C4-2B (cell line): ENCODE measurements around the gene PDXP.

Experiments used
- ZFX ChIP-seq: fragments of 450-650 bp; IDR thresholded peaks from 2 replicates; pipeline ENCODE4 v1.6.1; 2017
- TF ChIP-seq, protein P1 (sequence below): fragments of 450-650 bp; conservative IDR thresholded peaks from 2 replicates; pipeline ENCODE4 v1.5.1; 2017; ENCODE audit warnings: mild to moderate bottlenecking

DNA sequence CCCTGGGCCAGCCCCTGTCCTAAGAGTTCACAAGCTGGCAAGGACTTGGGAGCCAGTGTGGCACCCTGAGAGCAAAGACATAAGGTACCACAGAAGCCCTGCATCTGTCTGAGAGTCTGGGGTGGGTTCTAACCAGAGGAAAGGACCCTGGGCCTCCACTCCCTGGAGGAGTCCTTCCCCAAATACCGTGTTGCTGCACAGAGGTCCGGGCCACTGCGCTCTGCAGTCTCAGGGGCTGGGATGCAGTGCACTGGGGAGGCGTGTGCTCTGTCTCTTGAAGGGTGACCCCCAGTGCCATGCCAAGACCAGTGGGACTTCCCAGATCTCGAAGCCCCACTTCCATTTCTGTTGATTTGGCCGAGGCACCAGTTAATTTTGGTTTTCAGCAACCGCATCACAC lies 23.4 kb upstream of the PDXP start:
- TF ChIP-seq, protein P1, sequence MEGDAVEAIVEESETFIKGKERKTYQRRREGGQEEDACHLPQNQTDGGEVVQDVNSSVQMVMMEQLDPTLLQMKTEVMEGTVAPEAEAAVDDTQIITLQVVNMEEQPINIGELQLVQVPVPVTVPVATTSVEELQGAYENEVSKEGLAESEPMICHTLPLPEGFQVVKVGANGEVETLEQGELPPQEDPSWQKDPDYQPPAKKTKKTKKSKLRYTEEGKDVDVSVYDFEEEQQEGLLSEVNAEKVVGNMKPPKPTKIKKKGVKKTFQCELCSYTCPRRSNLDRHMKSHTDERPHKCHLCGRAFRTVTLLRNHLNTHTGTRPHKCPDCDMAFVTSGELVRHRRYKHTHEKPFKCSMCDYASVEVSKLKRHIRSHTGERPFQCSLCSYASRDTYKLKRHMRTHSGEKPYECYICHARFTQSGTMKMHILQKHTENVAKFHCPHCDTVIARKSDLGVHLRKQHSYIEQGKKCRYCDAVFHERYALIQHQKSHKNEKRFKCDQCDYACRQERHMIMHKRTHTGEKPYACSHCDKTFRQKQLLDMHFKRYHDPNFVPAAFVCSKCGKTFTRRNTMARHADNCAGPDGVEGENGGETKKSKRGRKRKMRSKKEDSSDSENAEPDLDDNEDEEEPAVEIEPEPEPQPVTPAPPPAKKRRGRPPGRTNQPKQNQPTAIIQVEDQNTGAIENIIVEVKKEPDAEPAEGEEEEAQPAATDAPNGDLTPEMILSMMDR = no peak
- no peak for TF ChIP-seq ZFX
